ENCODE results near the gene TMEM143.
A peak's percentile ranks its signal among the peaks of the same experiment; 100 is the strongest.
"Not testable (repeated sequence)": the region's sequence is repeated elsewhere in the genome, so short reads cannot be mapped to it uniquely, and the experiment has no call there.

TMEM143 gene

GRCh38 chr19:48363810-48364597 is at the start of gene TMEM143, which contains the start of gene SYNGR4:
Gene TMEM143 (minus strand): TSS chr19:48363940. CDS start chr19:48363920, 20 bp downstream.
Gene SYNGR4 (plus strand): TSS chr19:48364367. CDS start chr19:48365843, 1,476 bp downstream.
- DNase-seq (ENCODE audit: low read depth in 2 of 2), result peak; percentile 93

- no peak for DNase-seq (ENCODE audit: low read depth in 2 of 2)
Observed at GRCh38 chr19:48405850-48406249, 42.1 kb upstream of the TMEM143 start.

- DNase-seq (ENCODE audit: low read depth in 2 of 2), result no peak
Observed at GRCh38 chr19:48405010-48405659, 41.4 kb upstream of the TMEM143 start.

GRCh38 chr19:48403606-48404005 is 39.9 kb upstream of the TMEM143 start:
- DNase-seq (ENCODE audit: low read depth in 2 of 2), result no peak

GRCh38 chr19:48401287-48401686 is 37.5 kb upstream of the TMEM143 start:
- DNase-seq (ENCODE audit: low read depth in 2 of 2), result no peak

GRCh38 chr19:48400018-48400742 is 36.4 kb upstream of the TMEM143 start:
- no peak for DNase-seq (ENCODE audit: low read depth in 2 of 2)

GRCh38 chr19:48398375-48399235 is 34.9 kb upstream of the TMEM143 start:
- DNase-seq (ENCODE audit: low read depth in 2 of 2), result peak; percentile 71 to 80

GRCh38 chr19:48398102-48398374 is 34.3 kb upstream of the TMEM143 start:
- no peak for DNase-seq (ENCODE audit: low read depth in 2 of 2)

GRCh38 chr19:48397263-48398101 is 33.7 kb upstream of the TMEM143 start:
- DNase-seq (ENCODE audit: low read depth in 2 of 2), result no peak

GRCh38 chr19:48396824-48397176 is 33.1 kb upstream of the TMEM143 start:
- DNase-seq (ENCODE audit: low read depth in 2 of 2), result no peak

- no peak for DNase-seq (ENCODE audit: low read depth in 2 of 2)
Observed at GRCh38 chr19:48396016-48396823, 32.5 kb upstream of the TMEM143 start.

GRCh38 chr19:48395499-48395898 is 31.8 kb upstream of the TMEM143 start:
- DNase-seq (ENCODE audit: low read depth in 2 of 2), result no peak

- no peak for DNase-seq (ENCODE audit: low read depth in 2 of 2)
Observed at GRCh38 chr19:48395170-48395455, 31.4 kb upstream of the TMEM143 start.

- no peak for DNase-seq (ENCODE audit: low read depth in 2 of 2)
Observed at GRCh38 chr19:48394331-48395169, 30.8 kb upstream of the TMEM143 start.

- DNase-seq (ENCODE audit: low read depth in 2 of 2), result no peak
Observed at GRCh38 chr19:48393559-48394330, 30.0 kb upstream of the TMEM143 start, which contains the start of gene GRIN2D. Gene GRIN2D (plus strand): TSS chr19:48393668. CDS start chr19:48398393, 4,725 bp downstream.

- no peak for DNase-seq (ENCODE audit: low read depth in 2 of 2)
Observed at GRCh38 chr19:48392860-48393558, 29.3 kb upstream of the TMEM143 start.

- DNase-seq (ENCODE audit: low read depth in 2 of 2), result not testable (repeated sequence)
Observed at GRCh38 chr19:48392006-48392344, 28.2 kb upstream of the TMEM143 start.

Measured in activated CD4-positive, alpha-beta T cell treated with anti-CD3 and anti-CD28 coated beads for 24 hours (primary cell).